IMR-90 (cell line): Measurements from ENCODE around the gene PROZ. TPM values are rescaled to one million over a fixed set of nuclear protein-coding genes. Genes with fewer than 3 reads are reported as not detected.

Experiments
- ATAC-seq: fragments of 200-7000 bp; cut with Tn5 transposase; 2 replicates; pipeline ENCODE4 v1.9.1; 2020; ENCODE audit warnings: low read depth, mild to moderate bottlenecking, moderate library complexity
- BruUV-seq: library from RNA; stranded (reverse); fragments of 400-500 nt; replicated peaks from 2 replicates; lab custom pipeline; 2021; lab: Mats Ljungman, UMichigan
- CTCF ChIA-PET: fragments of 300-600 bp; formaldehyde crosslinking; extraction: SDS; loops from one replicate; lab custom pipeline; 2021; ENCODE audit warnings: antibody characterized with exemption; lab: Yijun Ruan, JAX
- POLR2A ChIA-PET: fragments of 300-600 bp; sonication (Branson Sonifier 250); formaldehyde crosslinking; loops from one replicate; lab custom pipeline; 2022; ENCODE audit warnings: antibody characterized with exemption; ENCODE audit not compliant: unreplicated experiment; lab: Charles Lee
- DNase-seq: peaks from one replicate; pipeline ENCODE4 v3.0.0; 2013
- H2AFZ ChIP-seq: replicated peaks from 2 replicates; pipeline ENCODE3; 2013; ENCODE audit warnings: low read length, mild to moderate bottlenecking; ENCODE audit not compliant: poor library complexity
- H2AK5ac ChIP-seq: 2 replicates; pipeline ENCODE4 v1.6.1; 2013; ENCODE audit warnings: low read depth, low read length, inconsistent platforms
- H2AK9ac ChIP-seq: replicated peaks from 2 replicates; pipeline ENCODE3; 2013; ENCODE audit warnings: mild to moderate bottlenecking, low read depth, low read length, moderate library complexity; ENCODE audit not compliant: poor library complexity
- H2BK120ac ChIP-seq: 2 replicates; pipeline ENCODE4 v1.6.1; 2013; ENCODE audit warnings: low read depth, low read length, inconsistent platforms
- H2BK15ac ChIP-seq: 3 replicates; pipeline ENCODE4 v1.6.1; 2013; ENCODE audit warnings: low read depth, low read length, inconsistent platforms
- H2BK20ac ChIP-seq: 2 replicates; pipeline ENCODE4 v1.6.1; 2013; ENCODE audit warnings: low read depth, mild to moderate bottlenecking, inconsistent platforms, low read length, moderate library complexity
- H2BK5ac ChIP-seq: 2 replicates; pipeline ENCODE4 v1.6.1; 2013; ENCODE audit warnings: mild to moderate bottlenecking, low read depth, low read length, inconsistent platforms; ENCODE audit not compliant: poor library complexity, severe bottlenecking
- H3K14ac ChIP-seq: replicated peaks from 2 replicates; pipeline ENCODE4 v1.6.1; 2013; ENCODE audit warnings: low read depth, low read length, inconsistent platforms
- H3K18ac ChIP-seq: 2 replicates; pipeline ENCODE4 v1.6.1; 2013; ENCODE audit warnings: low read depth, low read length, control low read depth
- H3K23ac ChIP-seq: 2 replicates; pipeline ENCODE4 v1.6.1; 2013; ENCODE audit warnings: low read depth, low read length, inconsistent platforms
- H3K27ac ChIP-seq: 2 replicates; pipeline ENCODE4 v1.5.1; 2013; ENCODE audit warnings: mild to moderate bottlenecking, control low read depth, low read length; ENCODE audit not compliant: insufficient read depth
- H3K27me3 ChIP-seq: 2 replicates; pipeline ENCODE4 v1.6.1; 2013; ENCODE audit warnings: low read length; ENCODE audit not compliant: control insufficient read depth, insufficient read depth
- H3K36me3 ChIP-seq: 2 replicates; pipeline ENCODE4 v1.6.1; 2013; ENCODE audit warnings: low read length, mixed read lengths; ENCODE audit not compliant: control insufficient read depth, insufficient read depth
- H3K4ac ChIP-seq: 2 replicates; pipeline ENCODE4 v1.6.1; 2013; ENCODE audit warnings: low read depth, low read length, inconsistent platforms
- H3K4me1 ChIP-seq: 2 replicates; pipeline ENCODE4 v1.6.1; 2013; ENCODE audit warnings: low read length, mixed read lengths; ENCODE audit not compliant: control insufficient read depth, insufficient read depth
- H3K4me2 ChIP-seq: 2 replicates; pipeline ENCODE4 v1.6.1; 2013; ENCODE audit warnings: low read depth, mild to moderate bottlenecking, control low read depth, low read length, moderate library complexity
- H3K4me3 ChIP-seq: 2 replicates; pipeline ENCODE4 v1.5.1; 2013; ENCODE audit warnings: low read depth, mild to moderate bottlenecking, control low read depth, low read length, moderate library complexity; ENCODE audit not compliant: insufficient read depth
- H3K56ac ChIP-seq: 2 replicates; pipeline ENCODE4 v1.6.1; 2013; ENCODE audit warnings: low read length, inconsistent platforms; ENCODE audit not compliant: insufficient read depth; ENCODE audit errors: extremely low read depth
- H3K79me1 ChIP-seq, 2 experiments: 2 replicates each; pipeline ENCODE4 v1.6.1; 2013; ENCODE audit warnings: low read length in 2 of 2, inconsistent platforms in 1 of 2, low read depth in 1 of 2
- H3K9ac ChIP-seq: 2 replicates; pipeline ENCODE4 v1.6.1; 2013; ENCODE audit warnings: low read depth, low read length, control low read depth
- H3K9me1 ChIP-seq: 2 replicates; pipeline ENCODE4 v1.6.1; 2013; ENCODE audit warnings: low read length, inconsistent platforms; ENCODE audit not compliant: insufficient read depth
- H3K9me3 ChIP-seq: 2 replicates; pipeline ENCODE4 v1.6.1; 2013; ENCODE audit warnings: low read length; ENCODE audit not compliant: control insufficient read depth, insufficient read depth
- H4K20me1 ChIP-seq: 2 replicates; pipeline ENCODE4 v1.6.1; 2013; ENCODE audit warnings: low read length, inconsistent platforms; ENCODE audit not compliant: insufficient read depth
- H4K5ac ChIP-seq: 2 replicates; pipeline ENCODE4 v1.6.1; 2013; ENCODE audit warnings: mild to moderate bottlenecking, low read depth, low read length, control low read depth
- H4K8ac ChIP-seq, 2 experiments: 2 replicates each; pipeline ENCODE4 v1.6.1; 2013; ENCODE audit warnings: low read depth in 2 of 2, low read length in 2 of 2, control low read depth in 1 of 2, inconsistent platforms in 1 of 2
- H4K91ac ChIP-seq: 2 replicates; pipeline ENCODE4 v1.6.1; 2013; ENCODE audit warnings: low read depth, low read length, inconsistent platforms; ENCODE audit not compliant: insufficient read depth
- RFX5 ChIP-seq: IDR thresholded peaks from 2 replicates; pipeline ENCODE4 v1.8.0; 2012; ENCODE audit warnings: low read depth, mild to moderate bottlenecking, low read length, moderate library complexity
- WGBS, 2 experiments: methylation state at CpG; one replicate each; pipeline versions ENCODE4 v1.1.5 to v1.1.7; 2013; ENCODE audit warnings: missing lambda C conversion rate in 2 of 2; ENCODE audit not compliant: insufficient read length in 1 of 2; ENCODE audit errors: extremely low coverage in 2 of 2; 5-methylcytosine and 5-hydroxymethylcytosine counted together
- dilution Hi-C: fragments of 300-500 bp; cut with HindIII; formaldehyde crosslinking; loops from one replicate; pipeline ENCODE4 v1.14.3; 2018; ENCODE audit warnings: low sequenced_read_pairs; ENCODE audit not compliant: unreplicated experiment
- in situ Hi-C: fragments of 300-500 bp; cut with MboI; formaldehyde crosslinking; loops from 3 replicates; pipeline ENCODE4 v1.14.3; 2019; ENCODE audit warnings: low sequenced_read_pairs, inconsistent platforms, mixed read lengths
- intact Hi-C: fragments of 100-400 bp; cut with micrococcal nuclease; formaldehyde crosslinking; loops from 2 replicates; pipeline ENCODE4 v1.10.0; 2022
- polyA plus RNA-seq, 3 experiments: library from polyadenylated mRNA; depleted of rRNA; stranded (reverse); fragments of >200 nt; gene quantifications; 2 replicates each; pipeline ENCODE4 v1.2.3, GENCODE V29; 2012; ENCODE audit warnings: low replicate concordance in 1 of 3
- total RNA-seq: library from RNA; depleted of rRNA; stranded (reverse); fragments of >200 nt; gene quantifications from 2 replicates; pipeline ENCODE4 v1.2.3, GENCODE V29; 2012

Gene PROZ
- total and polyA plus RNA-seq, 2 of the 4 experiments (the other 2 are of a cell fraction), result not detected

DNA sequence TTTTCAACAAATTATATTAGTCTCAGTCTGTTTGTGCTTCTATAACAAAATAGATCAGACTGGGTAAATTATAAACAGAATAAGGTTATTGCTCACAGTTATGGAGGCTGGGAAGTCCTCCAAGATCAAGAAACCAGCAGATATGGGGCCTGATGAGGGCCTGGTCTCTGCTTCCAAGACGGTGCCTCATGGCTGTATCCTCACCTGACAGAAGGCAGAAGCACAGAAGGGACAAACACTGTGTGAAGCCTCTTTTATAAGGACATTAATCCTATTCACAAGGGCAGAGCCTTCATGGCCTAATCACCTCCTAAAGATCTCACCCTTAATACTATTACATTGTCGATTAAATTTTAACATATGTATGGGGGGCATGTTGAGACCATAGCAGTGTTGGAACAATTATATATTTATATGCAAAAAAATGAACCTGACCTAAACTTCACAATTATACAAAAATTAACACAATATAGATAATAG lies 23.1 kb upstream of the PROZ start:
- no peak overlapping the region for H3K18ac ChIP-seq
- BruUV-seq, result no TSS peak
- H3K14ac ChIP-seq, result no peak overlapping the region
- dilution Hi-C loops, result no loop called here
- H2BK20ac ChIP-seq, result no peak overlapping the region
- H3K9me1 ChIP-seq, result no peaks in the 10 kb centered on the region
- H2BK15ac ChIP-seq, result no peak overlapping the region
- no peak overlapping the region for H2BK5ac ChIP-seq
- H2BK120ac ChIP-seq, result no peak overlapping the region
- in situ Hi-C loops, result no loop called here
- no peaks in the 10 kb centered on the region for H3K79me1 ChIP-seq
- no peak overlapping the region for H3K4ac ChIP-seq
- WGBS, 2 experiments, result 57% methylated on average over 1 of the region's 2 CpGs; no CpG with 5 or more reads in 1 of the 2 experiments
- H2AFZ ChIP-seq, result no peak overlapping the region
- H3K23ac ChIP-seq, result no peak overlapping the region
- H2AK9ac ChIP-seq, result no peak overlapping the region
- intact Hi-C loops, result no loop called here
- H3K9ac ChIP-seq, result no peak overlapping the region
- H4K8ac ChIP-seq, result no peak overlapping the region
- no peaks in the 10 kb centered on the region for H4K20me1 ChIP-seq
- no peaks in the 10 kb centered on the region for H3K9me3 ChIP-seq
- H4K5ac ChIP-seq, result no peak overlapping the region
- no peak overlapping the region for H3K4me2 ChIP-seq
- no peaks in the 10 kb centered on the region for H3K4me1 ChIP-seq
- no peak overlapping the region for H2AK5ac ChIP-seq
- H3K56ac ChIP-seq, result no peak overlapping the region
- TF ChIP-seq RFX5, result no peak
- ChIA-PET CTCF (no interaction called here), POLR2A (no interaction called here)
- no peak overlapping the region for H4K91ac ChIP-seq
- no peak for DNase-seq
- ATAC-seq, result no peak
- peaks cover 12% of the 10 kb centered on the region for H3K27me3 ChIP-seq
- no peak overlapping the region for H3K4me3 ChIP-seq
- H3K36me3 ChIP-seq, result 0 out of 2 replicates have a peak, but pooled peaks cover under 1% of the 10 kb centered on the region
- H3K27ac ChIP-seq, result no peak overlapping the region
